Measurements from ENCODE around the gene ZNF57.

The ZNF57 gene

GRCh38 chr19:2877398-2878331, 23.1 kb upstream of the ZNF57 start:
- Histone ChIP-seq H3K4me1 (ENCODE audit: control insufficient read depth, insufficient read depth, low read length) (no peaks in the 10 kb centered on the region), H3K9me3 (ENCODE audit: control insufficient read depth, insufficient read depth, low read depth, low read length) (no peaks in the 10 kb centered on the region), H3K4me3 (ENCODE audit: low read depth, low read length) (no peak overlapping the region), H3K27ac (ENCODE audit: extremely low read depth, low read depth, low read length) (no peak overlapping the region), H3K36me3 (ENCODE audit: control insufficient read depth in 2 of 2, insufficient read depth in 1 of 2, low read length in 2 of 2) (no peaks in the 10 kb centered on the region)
- TF ChIP-seq SETDB1 (IDR thresholded peaks at IDR 0.05; ENCODE audit: insufficient read length, low read length) (peak; percentile 99), ZBTB1 (tag by site-specific recombination; IDR thresholded peaks at IDR 0.05) (no peak), ZNF280D (tag by site-specific recombination; IDR thresholded peaks at IDR 0.05) (peak; percentile 84)
- POLR2A ChIA-PET, result no interaction called here
- CTCF ChIA-PET, result interaction anchor here (0.7 kb wide), 1 partner anchor 106 kb away, joined by 3 read pairs; no protein-coding TSS in a partner anchor

- Histone ChIP-seq H3K9me3 (ENCODE audit: control insufficient read depth, insufficient read depth, low read depth, low read length) (no peaks in the 10 kb centered on the region), H3K27ac (ENCODE audit: extremely low read depth, low read depth, low read length) (no peak overlapping the region), H3K36me3 (ENCODE audit: control insufficient read depth in 2 of 2, insufficient read depth in 1 of 2, low read length in 2 of 2) (no peaks in the 10 kb centered on the region), H3K4me3 (ENCODE audit: low read depth, low read length) (no peak overlapping the region), H3K4me1 (ENCODE audit: control insufficient read depth, insufficient read depth, low read length) (no peaks in the 10 kb centered on the region)
- no peak for TF ChIP-seq ZNF302 (tag by site-specific recombination; IDR thresholded peaks at IDR 0.05; ENCODE audit: low read depth)
- TF ChIP-seq EGR2 (tag by site-specific recombination; IDR thresholded peaks at IDR 0.05; ENCODE audit: low read depth), result no peak
- TF ChIP-seq ZNF660 (tag by site-specific recombination; IDR thresholded peaks at IDR 0.05), result no peak
- no peak for TF ChIP-seq ZNF692 (tag by site-specific recombination; IDR thresholded peaks at IDR 0.05)
- TF ChIP-seq ZNF18 (tag by site-specific recombination; IDR thresholded peaks at IDR 0.05), result no peak
- no peak for TF ChIP-seq ZFP37 (tag by site-specific recombination; IDR thresholded peaks at IDR 0.05)
- no peak for TF ChIP-seq ZNF600 (tag by site-specific recombination; IDR thresholded peaks at IDR 0.05)
- TF ChIP-seq SCRT2 (tag by site-specific recombination; IDR thresholded peaks at IDR 0.05), result no peak
- TF ChIP-seq ZNF776 (tag by site-specific recombination; IDR thresholded peaks at IDR 0.05; ENCODE audit: borderline replicate concordance), result no peak
- no peak for TF ChIP-seq TSHZ1 (tag by site-specific recombination; IDR thresholded peaks at IDR 0.05; ENCODE audit: borderline replicate concordance)
- no peak for TF ChIP-seq ZSCAN4 (tag by site-specific recombination; IDR thresholded peaks at IDR 0.05)
- no peak for TF ChIP-seq TCF7L2 (IDR thresholded peaks at IDR 0.05; ENCODE audit: borderline replicate concordance, low read depth, low read length)
- POLR2A ChIA-PET, result no interaction called here
- CTCF ChIA-PET, result interaction anchor here (0.6 kb wide), 1 partner anchor 42 kb away, joined by 3 read pairs; no protein-coding TSS in a partner anchor
Observed at GRCh38 chr19:2883686-2884439, 16.9 kb upstream of the ZNF57 start.
